SK-N-SH treated with all-trans-retinoic acid at 6 μM for 48 hours (cell line): ENCODE results near the gene CABLES1.
"Not testable (repeated sequence)": the region's sequence is repeated elsewhere in the genome, so short reads cannot be mapped to it uniquely, and the experiment has no call there.

ENCODE experiments used
- ARNTL ChIP-seq: fragments of 450-650 bp; formaldehyde crosslinking; IDR thresholded peaks from 2 replicates; pipeline ENCODE4 v1.5.0; 2020; ENCODE audit warnings: low read depth, mild to moderate bottlenecking, moderate library complexity, borderline replicate concordance
- CSDC2 ChIP-seq: fragments of 250-450 bp; sonication (Bioruptor Pico); IDR thresholded peaks from 2 replicates; pipeline ENCODE4 v1.5.0; 2020; ENCODE audit warnings: mild to moderate bottlenecking, moderate library complexity
- ISL1 ChIP-seq: fragments of 250-450 bp; sonication (Bioruptor Pico); IDR thresholded peaks from 2 replicates; pipeline ENCODE4 v2.1.2; 2022; ENCODE audit warnings: mild to moderate bottlenecking, moderate library complexity
- RARB ChIP-seq: fragments of 250-450 bp; sonication (Bioruptor Pico); IDR thresholded peaks from 2 replicates; pipeline ENCODE4 v1.8.0; 2021; ENCODE audit warnings: mild to moderate bottlenecking, moderate library complexity
- TCF4 ChIP-seq: fragments of 250-450 bp; sonication (Bioruptor Pico); IDR thresholded peaks from 2 replicates; pipeline ENCODE4 v1.8.0; 2021; ENCODE audit warnings: mild to moderate bottlenecking, moderate library complexity, borderline replicate concordance
- TOX ChIP-seq: fragments of 250-450 bp; sonication (Bioruptor Pico); IDR thresholded peaks from 2 replicates; pipeline ENCODE4 v1.8.0; 2021; ENCODE audit warnings: mild to moderate bottlenecking, moderate library complexity, borderline replicate concordance
- TSHZ2 ChIP-seq: fragments of 250-450 bp; sonication (Bioruptor Pico); IDR thresholded peaks from 2 replicates; pipeline ENCODE4 v1.5.0; 2020; ENCODE audit warnings: mild to moderate bottlenecking, moderate library complexity
- ZFP3 ChIP-seq: fragments of 250-450 bp; sonication (Bioruptor Pico); IDR thresholded peaks from 2 replicates; pipeline ENCODE4 v1.5.0; 2020; ENCODE audit warnings: mild to moderate bottlenecking, moderate library complexity
- ZFP30 ChIP-seq: fragments of 450-650 bp; formaldehyde crosslinking; IDR thresholded peaks from 2 replicates; pipeline ENCODE4 v1.5.0; 2022; ENCODE audit warnings: mild to moderate bottlenecking, moderate library complexity
- ZNF70 ChIP-seq: fragments of 450-650 bp; formaldehyde crosslinking; IDR thresholded peaks from 2 replicates; pipeline ENCODE4 v1.5.0; 2020; ENCODE audit warnings: mild to moderate bottlenecking, moderate library complexity

GRCh38 chr18:23091017-23091993, 44.0 kb upstream of the CABLES1 start:
- not testable (repeated sequence) for TF ChIP-seq ZFP3 (CRISPR knock-in tag); TOX (CRISPR knock-in tag); ZFP30 (CRISPR knock-in tag); RARB (CRISPR knock-in tag); ZNF70 (CRISPR knock-in tag); TCF4; ISL1 (CRISPR knock-in tag); CSDC2 (CRISPR knock-in tag); ARNTL (CRISPR knock-in tag); TSHZ2 (CRISPR knock-in tag)
